ENCODE results near the gene PLEKHN1. TPM values are rescaled to one million over a fixed set of nuclear protein-coding genes. Genes with fewer than 3 reads are reported as not detected.
A peak's percentile ranks its signal among the peaks of the same experiment; 100 is the strongest.

The PLEKHN1 gene
- total and polyA plus RNA-seq, 5 experiments from 2014 or later, result 0.19 to 0.93 (median 0.60) TPM; not detected in 2

GRCh38 chr1:950881-951280 lies 15.4 kb upstream of the PLEKHN1 start:
- Mint-ChIP-seq H3K36me3 (peaks cover 4 to 80% (median 27%) of the 10 kb centered on the region in 3 donors), H3K9me3 (no peaks in the 10 kb centered on the region), H3K27ac (no peak overlapping the region), H3K27me3 (no peaks in the 10 kb centered on the region), H3K4me3 (no peak overlapping the region), H3K4me1 (peaks cover 5 to 8% (median 7%) of the 10 kb centered on the region in 4 donors)
- POLR2A ChIA-PET, result interaction anchor here (0.6 kb wide), 1 partner anchor 658 kb away, joined by 3 read pairs; no protein-coding TSS in a partner anchor
- DNase-seq (no peak), ATAC-seq (no peak)

- H3K27me3 Mint-ChIP-seq, result no peaks in the 10 kb centered on the region
- no peak overlapping the region for H3K4me3 Mint-ChIP-seq
- peaks cover 5 to 8% (median 7%) of the 10 kb centered on the region in 4 donors for H3K4me1 Mint-ChIP-seq
- peaks cover 4 to 81% (median 27%) of the 10 kb centered on the region in 3 donors for H3K36me3 Mint-ChIP-seq
- ATAC-seq, result no peak
- H3K9me3 Mint-ChIP-seq, result no peaks in the 10 kb centered on the region
- no peak for DNase-seq
- POLR2A ChIA-PET, result interaction anchor here (0.6 kb wide), 1 partner anchor 657 kb away, joined by 3 read pairs; no protein-coding TSS in a partner anchor
- peak overlapping the region in 1 of 10 donors; percentile 56 for H3K27ac Mint-ChIP-seq
Observed at GRCh38 chr1:951364-951763, 14.9 kb upstream of the PLEKHN1 start.

- peaks cover 4 to 79% (median 23%) of the 10 kb centered on the region in 3 donors for H3K36me3 Mint-ChIP-seq
- DNase-seq (no peak), ATAC-seq (no peak)
- no peaks in the 10 kb centered on the region for H3K27me3 Mint-ChIP-seq
- peaks cover 7 to 12% (median 9%) of the 10 kb centered on the region in 4 donors for H3K4me1 Mint-ChIP-seq
- no peak overlapping the region for H3K27ac Mint-ChIP-seq
- H3K9me3 Mint-ChIP-seq, result no peaks in the 10 kb centered on the region
- POLR2A ChIA-PET, result interaction anchor here (1.1 kb wide), 1 partner anchor 11 kb away, joined by 3 read pairs; no protein-coding TSS in a partner anchor
- no peak overlapping the region for H3K4me3 Mint-ChIP-seq
Observed at GRCh38 chr1:952201-952600, 14.1 kb upstream of the PLEKHN1 start.

- Mint-ChIP-seq H3K4me1 (peaks cover 10 to 16% (median 13%) of the 10 kb centered on the region in 4 donors), H3K27ac (no peak overlapping the region), H3K9me3 (no peaks in the 10 kb centered on the region), H3K36me3 (peaks cover 4 to 77% (median 21%) of the 10 kb centered on the region in 3 donors), H3K27me3 (no peaks in the 10 kb centered on the region), H3K4me3 (no peak overlapping the region)
- POLR2A ChIA-PET, result interaction anchor here (1.1 kb wide), 1 partner anchor 11 kb away, joined by 3 read pairs; no protein-coding TSS in a partner anchor
- no peak for DNase-seq
- ATAC-seq, result no peak
Observed at GRCh38 chr1:952603-953002, 13.7 kb upstream of the PLEKHN1 start.

DNA sequence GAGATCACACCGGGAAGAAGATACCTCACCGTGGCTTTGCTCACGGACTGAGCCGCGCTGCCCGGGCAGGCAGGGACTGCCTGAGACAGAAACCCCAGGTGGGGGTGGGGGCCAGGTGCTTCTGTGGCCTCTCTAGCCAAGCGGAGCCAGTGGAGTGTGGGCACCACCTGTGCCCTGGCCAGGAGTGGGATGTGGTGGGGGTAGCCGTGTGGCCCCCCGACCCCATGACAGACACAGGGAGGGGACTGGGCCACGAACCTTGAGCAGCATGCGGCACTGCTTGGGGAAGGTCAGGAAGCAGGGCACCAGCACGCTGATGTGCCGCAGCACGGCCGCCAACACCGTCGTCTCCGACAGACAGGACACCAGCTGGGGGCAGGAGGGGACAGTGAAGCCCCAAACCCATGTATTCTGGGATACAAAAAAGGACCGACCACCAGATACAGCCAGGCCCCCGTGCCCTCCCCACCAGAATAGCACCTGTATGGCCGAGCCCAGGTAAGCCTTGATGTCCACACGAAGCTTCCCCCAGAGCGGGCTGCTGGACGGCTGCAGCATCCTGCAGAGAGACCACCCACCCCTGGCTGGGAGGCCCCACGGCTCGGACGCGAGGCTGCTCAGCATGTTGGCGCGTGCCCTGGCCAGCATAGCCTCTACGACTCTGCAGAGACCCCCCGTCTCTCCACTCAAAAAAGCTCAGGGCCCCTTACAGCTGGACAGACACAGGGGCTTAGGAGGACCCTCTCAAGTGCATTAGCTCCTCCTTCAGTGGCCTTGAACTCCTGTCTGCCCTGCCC lies 12.6 kb upstream of the PLEKHN1 start:
- ATAC-seq (no peak), DNase-seq (no peak)
- Mint-ChIP-seq H3K27me3 (no peaks in the 10 kb centered on the region), H3K27ac (no peak overlapping the region), H3K4me1 (peaks cover 15 to 24% (median 23%) of the 10 kb centered on the region in 4 donors), H3K36me3 (peaks cover 4 to 74% (median 21%) of the 10 kb centered on the region in 3 donors), H3K4me3 (peak overlapping the region in 1 of 10 donors; percentile 45), H3K9me3 (no peaks in the 10 kb centered on the region)
- POLR2A ChIA-PET, result interaction anchor here (1.4 kb wide), 1 partner anchor 13 kb away, joined by 5 read pairs; no protein-coding TSS in a partner anchor

DNA sequence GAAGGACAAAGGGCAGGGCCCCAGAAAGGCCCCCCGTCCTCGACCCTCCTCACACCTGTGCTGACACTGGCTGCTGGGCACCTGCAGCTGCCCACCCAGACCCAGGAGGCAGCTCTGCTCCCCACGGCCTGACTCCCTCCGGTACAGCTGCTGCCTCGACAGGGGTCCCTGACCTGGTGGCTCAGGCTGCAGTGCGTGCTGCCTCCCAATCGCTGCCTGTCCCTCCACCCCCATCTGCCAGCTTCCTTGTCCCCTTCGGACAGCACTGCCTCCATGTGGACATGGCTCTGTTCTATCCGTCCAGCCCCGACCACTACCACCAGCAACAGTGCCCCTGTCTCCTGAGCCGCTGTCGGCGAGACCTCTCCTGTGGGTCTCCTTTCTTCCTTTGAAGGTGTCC lies 11.4 kb upstream of the PLEKHN1 start:
- H3K4me3 Mint-ChIP-seq, result no peak overlapping the region
- ATAC-seq (no peak), DNase-seq (no peak)
- H3K9me3 Mint-ChIP-seq, result no peaks in the 10 kb centered on the region
- peaks cover 4 to 63% (median 18%) of the 10 kb centered on the region in 3 donors for H3K36me3 Mint-ChIP-seq
- H3K4me1 Mint-ChIP-seq, result peaks cover 15 to 26% (median 23%) of the 10 kb centered on the region in 4 donors
- H3K27ac Mint-ChIP-seq, result no peak overlapping the region
- POLR2A ChIA-PET, result interaction anchor here (1.4 kb wide), 1 partner anchor 15 kb away, joined by 5 read pairs; no protein-coding TSS in a partner anchor
- H3K27me3 Mint-ChIP-seq, result no peaks in the 10 kb centered on the region

DNA sequence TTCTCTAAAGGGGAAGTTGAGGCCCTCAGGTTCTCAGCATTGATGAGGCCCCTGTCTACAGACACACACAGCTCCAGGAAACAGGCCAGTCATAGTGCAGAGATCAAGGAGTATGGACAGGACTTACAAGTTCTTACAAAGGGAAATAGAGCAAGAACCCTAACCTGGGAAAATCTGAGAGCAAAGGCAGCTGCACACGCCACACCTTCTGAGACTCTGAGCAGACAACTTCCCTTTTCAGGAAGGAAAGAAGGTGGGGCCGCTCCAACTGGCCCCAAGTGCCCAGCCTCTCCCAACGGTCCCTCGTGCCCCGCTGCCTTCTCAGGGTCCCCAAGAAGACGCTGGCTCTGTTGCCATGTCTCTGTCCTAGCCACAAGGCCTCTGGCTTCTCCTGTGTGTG lies 10.8 kb upstream of the PLEKHN1 start:
- Mint-ChIP-seq H3K27ac (no peak overlapping the region), H3K9me3 (no peaks in the 10 kb centered on the region), H3K27me3 (no peaks in the 10 kb centered on the region), H3K4me3 (peak overlapping the region in 2 of 10 donors; percentile 34 to 45), H3K36me3 (peaks cover 4 to 60% (median 15%) of the 10 kb centered on the region in 3 donors), H3K4me1 (peaks cover 15 to 26% (median 20%) of the 10 kb centered on the region in 4 donors)
- ATAC-seq, result no peak
- POLR2A ChIA-PET, result no interaction called here
- no peak for DNase-seq

GRCh38 chr1:956636-957035 lies 9.6 kb upstream of the PLEKHN1 start:
- no peaks in the 10 kb centered on the region for H3K9me3 Mint-ChIP-seq
- no peak overlapping the region for H3K4me3 Mint-ChIP-seq
- ATAC-seq (no peak), DNase-seq (no peak)
- H3K27me3 Mint-ChIP-seq, result no peaks in the 10 kb centered on the region
- peak overlapping the region in 1 of 10 donors; percentile 67 for H3K27ac Mint-ChIP-seq
- POLR2A ChIA-PET, result interaction anchor here (0.9 kb wide), 1 partner anchor 10 kb away, joined by 3 read pairs; no protein-coding TSS in a partner anchor
- H3K4me1 Mint-ChIP-seq, result peaks cover 12 to 26% (median 20%) of the 10 kb centered on the region in 4 donors
- H3K36me3 Mint-ChIP-seq, result peaks cover 4 to 50% (median 10%) of the 10 kb centered on the region in 3 donors

DNA sequence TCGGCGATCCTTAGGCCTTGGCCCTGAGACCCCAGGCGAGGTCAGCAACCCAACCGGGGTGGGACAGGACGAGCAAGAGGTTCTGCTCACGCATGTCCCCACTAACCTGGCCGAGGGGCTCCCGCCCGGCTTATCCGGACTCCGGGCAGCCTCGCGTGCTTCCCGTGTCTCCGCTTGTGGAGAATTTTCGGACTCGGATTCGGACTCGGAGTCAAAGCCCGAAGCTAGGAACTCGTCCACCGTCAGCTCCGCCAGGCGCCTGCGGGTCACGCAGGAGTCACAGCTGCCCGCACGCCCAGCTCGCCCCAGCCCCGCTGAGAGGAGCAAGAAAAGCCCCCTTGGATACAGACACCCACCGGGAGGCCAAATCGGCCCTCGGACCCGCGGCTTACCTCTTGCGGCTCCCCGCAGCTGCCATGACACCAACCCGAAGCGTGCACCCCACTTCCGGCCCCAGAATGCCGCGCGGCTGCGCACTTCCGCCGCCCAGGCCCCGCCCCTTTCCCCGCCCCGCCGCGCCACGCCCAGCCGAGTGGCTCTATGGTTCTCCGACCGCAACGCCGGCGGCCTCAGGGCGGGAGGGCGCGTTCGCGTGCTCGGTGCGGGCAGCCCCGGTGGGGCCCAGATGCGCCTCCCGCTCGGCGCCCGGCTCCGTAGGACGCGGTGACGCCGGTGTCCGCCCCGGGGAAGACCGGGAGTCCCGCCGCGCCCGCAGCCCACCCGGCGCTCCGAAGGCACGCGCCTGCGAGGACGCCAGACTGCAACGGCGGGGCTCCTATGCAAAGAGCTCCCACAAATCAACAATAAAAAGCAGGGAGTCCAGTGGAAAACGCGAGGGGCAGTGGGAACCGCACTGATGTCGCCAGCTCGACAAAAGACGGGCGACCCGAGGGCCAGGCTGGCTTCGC lies 7.2 kb upstream of the PLEKHN1 start, which contains the start of gene NOC2L:
NOC2L (minus strand) TSS at position 434 of the 908 bp plus-strand sequence; CDS start at position 418, 16 bp downstream.
- Mint-ChIP-seq H3K4me3 (peak within 1 kb of the TSS; percentile 86 to 94 (median 90)), H3K36me3 (peaks cover 4 to 29% (median 6%) of the 10 kb centered on the region in 3 donors), H3K27ac (peak within 1 kb of the TSS; percentile 67 to 91 (median 87)), H3K27me3 (no peaks in the 10 kb centered on the region), H3K9me3 (no peaks in the 10 kb centered on the region), H3K4me1 (peaks cover 9 to 26% (median 21%) of the 10 kb centered on the region in 4 donors)
- peak; percentile 85 to 97 (median 94) for DNase-seq
- ATAC-seq, result peak; percentile 79 to 85
- POLR2A ChIA-PET, result interaction anchor here (0.9 to 1.8 kb wide), 6 partner anchors 8 to 180 kb away, joined by 3 to 16 read pairs (median 4); partner anchors contain the start of gene ISG15

DNA sequence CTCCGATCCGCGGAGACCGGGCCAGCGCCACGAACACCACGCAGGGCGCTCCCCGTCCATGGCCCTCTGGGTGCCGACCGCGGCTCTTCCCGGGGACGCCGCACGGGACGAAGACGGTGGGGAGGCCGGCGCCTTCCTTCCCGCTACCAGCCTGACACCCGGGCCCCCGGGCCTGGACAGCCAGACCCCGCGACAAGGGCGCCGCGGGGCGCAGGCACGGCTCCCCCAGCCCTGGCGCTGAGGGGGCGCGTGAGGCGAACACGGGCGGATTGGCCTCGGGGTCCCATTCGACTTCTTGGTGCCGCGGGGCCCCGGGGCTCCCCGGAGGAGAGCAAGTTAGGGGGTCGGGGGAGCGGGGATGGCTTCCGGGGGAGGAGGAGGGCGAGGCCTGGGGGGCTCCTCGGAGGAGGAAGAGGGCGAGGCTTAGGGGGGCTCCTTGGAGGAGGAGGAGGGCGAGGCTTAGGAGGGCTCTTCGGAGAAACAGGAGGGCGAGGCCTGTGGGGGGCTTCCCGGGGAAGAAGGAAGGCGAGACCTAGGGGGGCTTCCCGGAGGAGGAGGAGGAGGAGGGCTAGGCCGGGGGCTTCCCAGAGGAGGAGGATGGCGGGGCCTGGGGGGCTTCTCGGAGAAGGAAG lies 6.4 kb upstream of the PLEKHN1 start:
- peaks cover 4 to 22% (median 6%) of the 10 kb centered on the region in 3 donors for H3K36me3 Mint-ChIP-seq
- peaks cover 9 to 24% (median 21%) of the 10 kb centered on the region in 4 donors for H3K4me1 Mint-ChIP-seq
- no peaks in the 10 kb centered on the region for H3K27me3 Mint-ChIP-seq
- ATAC-seq, result peak; percentile 26 to 37
- peak overlapping the region in 6 of 10 donors; percentile 5 to 90 (median 72) for H3K27ac Mint-ChIP-seq
- no peaks in the 10 kb centered on the region for H3K9me3 Mint-ChIP-seq
- POLR2A ChIA-PET, result interaction anchor here (1.4 to 1.8 kb wide), 2 partner anchors 18 to 56 kb away, joined by 6 to 16 read pairs; no protein-coding TSS in a partner anchor
- H3K4me3 Mint-ChIP-seq, result peak overlapping the region; percentile 62 to 94 (median 90)
- DNase-seq, result peak in 4 of 10 donors; percentile 22 to 46 (median 33)

DNA sequence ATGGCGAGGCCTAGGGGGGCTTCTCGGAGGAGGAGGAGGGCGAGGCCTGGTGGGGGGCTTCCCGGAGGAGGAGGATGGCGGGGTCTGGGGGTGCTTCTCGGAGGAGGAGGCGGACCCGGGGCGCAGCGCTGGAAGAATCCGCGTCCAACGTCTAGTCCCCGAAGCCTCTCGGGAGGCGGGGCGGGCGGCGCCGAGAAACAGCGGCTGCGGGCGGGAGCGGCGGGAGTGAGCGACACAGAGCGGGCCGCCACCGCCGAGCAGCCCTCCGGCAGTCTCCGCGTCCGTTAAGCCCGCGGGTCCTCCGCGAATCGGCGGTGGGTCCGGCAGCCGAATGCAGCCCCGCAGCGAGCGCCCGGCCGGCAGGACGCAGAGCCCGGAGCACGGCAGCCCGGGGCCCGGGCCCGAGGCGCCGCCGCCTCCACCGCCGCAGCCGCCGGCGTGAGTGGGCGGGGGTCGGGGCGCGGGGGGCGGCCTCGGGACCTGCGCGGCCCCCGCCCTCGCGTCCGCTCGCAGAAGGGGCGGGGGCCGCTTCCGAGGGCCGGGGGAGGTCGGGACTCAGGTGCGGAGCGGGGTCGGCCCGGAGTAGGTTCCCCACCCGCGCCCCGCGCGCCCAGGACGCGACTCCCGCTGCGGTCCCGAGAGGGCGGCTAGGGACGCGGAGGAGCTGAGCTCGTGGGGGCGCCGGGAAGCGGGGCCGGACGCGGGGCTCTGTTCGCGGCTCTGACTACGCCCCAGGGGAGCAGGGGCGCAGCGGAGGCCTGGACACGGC lies 5.7 kb upstream of the PLEKHN1 start, which contains the start of gene KLHL17:
KLHL17 (plus strand) TSS at position 222 of the 769 bp plus-strand sequence; CDS start at position 332, 110 bp downstream.
- Mint-ChIP-seq H3K9me3 (no peaks in the 10 kb centered on the region), H3K36me3 (peaks cover 0 to 15% (median 0%) of the 10 kb centered on the region in 3 donors), H3K27ac (peak within 1 kb of the TSS in 7 of 10 donors; percentile 5 to 90 (median 74)), H3K4me1 (peaks cover 9 to 20% (median 19%) of the 10 kb centered on the region in 4 donors), H3K4me3 (peak within 1 kb of the TSS; percentile 62 to 94 (median 90)), H3K27me3 (no peaks in the 10 kb centered on the region)
- ATAC-seq (peak; percentile 55 to 62), DNase-seq (peak; percentile 52 to 83 (median 72))
- POLR2A ChIA-PET, result interaction anchor here (1.6 kb wide), 1 partner anchor 16 kb away, joined by 4 read pairs; no protein-coding TSS in a partner anchor

Data from naive thymus-derived CD8-positive, alpha-beta T cell (primary cell).